ENCODE data around the gene NCK2. TPM values are rescaled to one million over a fixed set of nuclear protein-coding genes. Genes with fewer than 3 reads are reported as not detected.
"Not testable (repeated sequence)": the region's sequence is repeated elsewhere in the genome, so short reads cannot be mapped to it uniquely, and the experiment has no call there.

The NCK2 gene
- total and polyA plus RNA-seq, 9 donors: 43.1 to 89.3 (median 78.8) TPM

GRCh38 chr2:105894327-105894944 lies 149.7 kb downstream of the NCK2 start:
- H3K27me3 ChIP-seq (ENCODE audit: control insufficient read depth, insufficient read depth, low read length): no peaks in the 10 kb centered on the region
- H3K36me3 ChIP-seq (ENCODE audit: control insufficient read depth, insufficient read depth, low read length): peaks cover 24% of the 10 kb centered on the region
- DNase-seq: no peak
- H3K4me3 ChIP-seq (ENCODE audit: low read length): no peak overlapping the region
- 73% methylated on average over 7 of the region's 13 CpGs for WGBS (ENCODE audit: insufficient coverage)
- peaks cover 15% of the 10 kb centered on the region for H3K9me3 ChIP-seq (replicated peaks; ENCODE audit: control insufficient read depth, low read depth, low read length)
- H3K27ac ChIP-seq (ENCODE audit: low read length): no peak overlapping the region
- no peaks in the 10 kb centered on the region for H3K4me1 ChIP-seq (ENCODE audit: control insufficient read depth, insufficient read depth, low read length)

GRCh38 chr2:105895990-105896764 lies 151.5 kb downstream of the NCK2 start:
- 87% methylated on average over 8 of the region's 10 CpGs for WGBS (ENCODE audit: insufficient coverage)
- no peak for DNase-seq

GRCh38 chr2:105896765-105897163 lies 152.1 kb downstream of the NCK2 start:
- Histone ChIP-seq H3K36me3 (ENCODE audit: control insufficient read depth, insufficient read depth, low read length) (peaks cover 24% of the 10 kb centered on the region), H3K4me1 (ENCODE audit: control insufficient read depth, insufficient read depth, low read length) (peaks cover 1% of the 10 kb centered on the region), H3K4me3 (ENCODE audit: low read length) (no peak overlapping the region), H3K27me3 (ENCODE audit: control insufficient read depth, insufficient read depth, low read length) (no peaks in the 10 kb centered on the region), H3K9me3 (replicated peaks; ENCODE audit: control insufficient read depth, low read depth, low read length) (peaks cover 24% of the 10 kb centered on the region), H3K27ac (ENCODE audit: low read length) (no peak overlapping the region)
- DNase-seq: no peak
- WGBS (ENCODE audit: insufficient coverage): 93% methylated on average over 2 of the region's 4 CpGs

More at GRCh38 chr2:105895990-105896764, 151.5 kb downstream of the NCK2 start:
- H3K36me3 ChIP-seq (ENCODE audit: control insufficient read depth, insufficient read depth, low read length): peaks cover 24% of the 10 kb centered on the region
- no peaks in the 10 kb centered on the region for H3K27me3 ChIP-seq (ENCODE audit: control insufficient read depth, insufficient read depth, low read length)
- H3K4me3 ChIP-seq (ENCODE audit: low read length): no peak overlapping the region
- peaks cover 20% of the 10 kb centered on the region for H3K9me3 ChIP-seq (replicated peaks; ENCODE audit: control insufficient read depth, low read depth, low read length)
- no peaks in the 10 kb centered on the region for H3K4me1 ChIP-seq (ENCODE audit: control insufficient read depth, insufficient read depth, low read length)
- no peak overlapping the region for H3K27ac ChIP-seq (ENCODE audit: low read length)

- H3K27ac ChIP-seq (ENCODE audit: low read length); H3K27me3 ChIP-seq (ENCODE audit: control insufficient read depth, insufficient read depth, low read length); H3K4me3 ChIP-seq (ENCODE audit: low read length); DNase-seq: not testable (repeated sequence)
- no CpG with 5 or more reads among the region's 1 CpG for WGBS (ENCODE audit: insufficient coverage)
- Histone ChIP-seq H3K9me3 (replicated peaks; ENCODE audit: control insufficient read depth, low read depth, low read length) (peaks cover 24% of the 10 kb centered on the region), H3K4me1 (ENCODE audit: control insufficient read depth, insufficient read depth, low read length) (peaks cover 10% of the 10 kb centered on the region), H3K36me3 (ENCODE audit: control insufficient read depth, insufficient read depth, low read length) (peaks cover 24% of the 10 kb centered on the region)
Measured at GRCh38 chr2:105897694-105898093, 153.0 kb downstream of the NCK2 start.

- DNase-seq: peak; percentile 67
- 77% methylated on average over 2 of the region's 7 CpGs for WGBS (ENCODE audit: insufficient coverage)
Measured at GRCh38 chr2:105903051-105903674, 158.5 kb downstream of the NCK2 start.

GRCh38 chr2:105904938-105905337 lies 160.2 kb downstream of the NCK2 start:
- H3K36me3 ChIP-seq (ENCODE audit: control insufficient read depth, insufficient read depth, low read length): no peaks in the 10 kb centered on the region
- H3K27ac ChIP-seq (ENCODE audit: low read length): no peak overlapping the region
- DNase-seq: no peak
- no peak overlapping the region for H3K4me3 ChIP-seq (ENCODE audit: low read length)
- H3K4me1 ChIP-seq (ENCODE audit: control insufficient read depth, insufficient read depth, low read length): peaks cover 23% of the 10 kb centered on the region
- no peaks in the 10 kb centered on the region for H3K27me3 ChIP-seq (ENCODE audit: control insufficient read depth, insufficient read depth, low read length)
- no CpG with 5 or more reads among the region's 2 CpGs for WGBS (ENCODE audit: insufficient coverage)
- H3K9me3 ChIP-seq (replicated peaks; ENCODE audit: control insufficient read depth, low read depth, low read length): peaks cover 9% of the 10 kb centered on the region

More at GRCh38 chr2:105903051-105903674, 158.5 kb downstream of the NCK2 start:
- Histone ChIP-seq H3K27me3 (ENCODE audit: control insufficient read depth, insufficient read depth, low read length) (no peaks in the 10 kb centered on the region), H3K4me3 (ENCODE audit: low read length) (no peak overlapping the region), H3K27ac (ENCODE audit: low read length) (peak overlapping the region; percentile 74), H3K9me3 (replicated peaks; ENCODE audit: control insufficient read depth, low read depth, low read length) (peaks cover 17% of the 10 kb centered on the region), H3K36me3 (ENCODE audit: control insufficient read depth, insufficient read depth, low read length) (no peaks in the 10 kb centered on the region), H3K4me1 (ENCODE audit: control insufficient read depth, insufficient read depth, low read length) (peaks cover 16% of the 10 kb centered on the region)

- no CpG with 5 or more reads among the region's 3 CpGs for WGBS (ENCODE audit: insufficient coverage)
- Histone ChIP-seq H3K4me3 (ENCODE audit: low read length) (no peak overlapping the region), H3K27me3 (ENCODE audit: control insufficient read depth, insufficient read depth, low read length) (no peaks in the 10 kb centered on the region), H3K36me3 (ENCODE audit: control insufficient read depth, insufficient read depth, low read length) (no peaks in the 10 kb centered on the region), H3K9me3 (replicated peaks; ENCODE audit: control insufficient read depth, low read depth, low read length) (peaks cover 3% of the 10 kb centered on the region), H3K4me1 (ENCODE audit: control insufficient read depth, insufficient read depth, low read length) (peaks cover 31% of the 10 kb centered on the region), H3K27ac (ENCODE audit: low read length) (no peak overlapping the region)
- DNase-seq: no peak
Measured at GRCh38 chr2:105906481-105906880, 161.8 kb downstream of the NCK2 start.

GRCh38 chr2:105907184-105907583 lies 162.5 kb downstream of the NCK2 start:
- peak; percentile 53 for DNase-seq
- H3K4me1 ChIP-seq (ENCODE audit: control insufficient read depth, insufficient read depth, low read length): peaks cover 25% of the 10 kb centered on the region
- H3K9me3 ChIP-seq (replicated peaks; ENCODE audit: control insufficient read depth, low read depth, low read length): no peaks in the 10 kb centered on the region
- no peak overlapping the region for H3K4me3 ChIP-seq (ENCODE audit: low read length)
- no peaks in the 10 kb centered on the region for H3K36me3 ChIP-seq (ENCODE audit: control insufficient read depth, insufficient read depth, low read length)
- H3K27ac ChIP-seq (ENCODE audit: low read length): no peak overlapping the region
- no peaks in the 10 kb centered on the region for H3K27me3 ChIP-seq (ENCODE audit: control insufficient read depth, insufficient read depth, low read length)
- WGBS (ENCODE audit: insufficient coverage): no CpG with 5 or more reads among the region's 4 CpGs

GRCh38 chr2:105909215-105909614 lies 164.5 kb downstream of the NCK2 start:
- H3K9me3 ChIP-seq (replicated peaks; ENCODE audit: control insufficient read depth, low read depth, low read length): peaks cover 5% of the 10 kb centered on the region
- H3K27ac ChIP-seq (ENCODE audit: low read length): no peak overlapping the region
- H3K36me3 ChIP-seq (ENCODE audit: control insufficient read depth, insufficient read depth, low read length): no peaks in the 10 kb centered on the region
- peaks cover 15% of the 10 kb centered on the region for H3K4me1 ChIP-seq (ENCODE audit: control insufficient read depth, insufficient read depth, low read length)
- no peaks in the 10 kb centered on the region for H3K27me3 ChIP-seq (ENCODE audit: control insufficient read depth, insufficient read depth, low read length)
- no peak for DNase-seq
- H3K4me3 ChIP-seq (ENCODE audit: low read length): no peak overlapping the region
- WGBS (ENCODE audit: insufficient coverage): 76% methylated on average over 4 of the region's 4 CpGs

All from muscle of leg (tissue), 11 donors.